PC-9 (cell line): ENCODE data around the gene KCNH4. TPM values are rescaled to one million over a fixed set of nuclear protein-coding genes. Genes with fewer than 3 reads are reported as not detected.
"Not testable (repeated sequence)": the region's sequence is repeated elsewhere in the genome, so short reads cannot be mapped to it uniquely, and the experiment has no call there.

Experiments used
- BruUV-seq: library from RNA; stranded (reverse); fragments of 400-500 nt; replicated peaks from 2 replicates; lab custom pipeline; 2021; lab: Mats Ljungman, UMichigan
- CTCF ChIA-PET: fragments of 300-600 bp; sonication (Branson Sonifier 250); formaldehyde crosslinking; loops from one replicate; lab custom pipeline; 2022; ENCODE audit warnings: antibody characterized with exemption; lab: Charles Lee
- POLR2A ChIA-PET: fragments of 300-600 bp; sonication (Branson Sonifier 250); formaldehyde crosslinking; loops from one replicate; lab custom pipeline; 2022; ENCODE audit warnings: antibody characterized with exemption; ENCODE audit not compliant: unreplicated experiment; lab: Charles Lee
- DNase-seq, 2 experiments: peaks; one replicate each; pipeline versions ENCODE4 v3.0.0 to v3.0.0-alpha.2; 2015 to 2022; ENCODE audit warnings: mixed read lengths in 1 of 2
- H2AFZ ChIP-seq: fragments of 200-600 bp; sonication (generic); 2 replicates; pipeline ENCODE4 v1.8.1; 2017; ENCODE audit warnings: antibody characterized with exemption
- H3F3A ChIP-seq: fragments of 200-600 bp; sonication (generic); 2 replicates; pipeline ENCODE4 v1.8.1; 2017; ENCODE audit warnings: antibody characterized with exemption, mild to moderate bottlenecking, low read depth; ENCODE audit not compliant: insufficient read depth
- H3K27ac ChIP-seq: fragments of 200-600 bp; sonication (generic); 2 replicates; pipeline ENCODE4 v1.6.1; 2016; ENCODE audit warnings: mixed run types
- H3K27me3 ChIP-seq: fragments of 200-600 bp; sonication (generic); 2 replicates; pipeline ENCODE4 v1.6.1; 2016; ENCODE audit warnings: low read depth, mixed run types; ENCODE audit not compliant: insufficient read depth
- H3K36me3 ChIP-seq: fragments of 200-600 bp; sonication (generic); 2 replicates; pipeline ENCODE4 v1.6.1; 2016; ENCODE audit warnings: low read depth, mixed run types
- H3K4me1 ChIP-seq: fragments of 200-600 bp; sonication (generic); replicated peaks from 2 replicates; pipeline ENCODE4 v1.6.1; 2016; ENCODE audit warnings: mixed run types; ENCODE audit not compliant: insufficient read depth
- H3K4me2 ChIP-seq: fragments of 200-600 bp; sonication (generic); 2 replicates; pipeline ENCODE4 v1.6.1; 2017; ENCODE audit warnings: mixed run types
- H3K4me3 ChIP-seq: fragments of 200-600 bp; sonication (generic); 2 replicates; pipeline ENCODE4 v1.6.1; 2016; ENCODE audit warnings: mixed run types
- H3K79me2 ChIP-seq: fragments of 200-600 bp; sonication (generic); 2 replicates; pipeline ENCODE4 v1.6.1; 2017; ENCODE audit warnings: low read depth, mixed run types
- H3K9me2 ChIP-seq: fragments of 200-600 bp; sonication (generic); 2 replicates; pipeline ENCODE4 v1.8.1; 2017; ENCODE audit warnings: mild to moderate bottlenecking; ENCODE audit not compliant: insufficient read depth
- H3K9me3 ChIP-seq: fragments of 200-600 bp; sonication (generic); 2 replicates; pipeline ENCODE4 v1.8.1; 2016; ENCODE audit warnings: low read depth; ENCODE audit not compliant: insufficient read depth
- H4K20me1 ChIP-seq: fragments of 200-600 bp; sonication (generic); 2 replicates; pipeline ENCODE4 v1.8.1; 2017; ENCODE audit not compliant: insufficient read depth
- CTCF ChIP-seq: fragments of 200-600 bp; sonication (generic); conservative IDR thresholded peaks from 2 replicates; pipeline ENCODE4 v1.6.1; 2017; ENCODE audit warnings: mixed run types, antibody characterized with exemption, mild to moderate bottlenecking, moderate library complexity
- EZH2 ChIP-seq: fragments of 200-600 bp; sonication (generic); IDR thresholded peaks from 2 replicates; pipeline ENCODE4 v1.8.0; 2017; ENCODE audit warnings: antibody characterized with exemption, low read depth
- intact Hi-C: fragments of 100-400 bp; cut with micrococcal nuclease; formaldehyde crosslinking; loops from one replicate; pipeline ENCODE4 v1.10.0; 2022; ENCODE audit not compliant: unreplicated experiment
- total RNA-seq: library from RNA; stranded (reverse); gene quantifications from 2 replicates; pipeline ENCODE4 v1.2.3, GENCODE V29; 2021

Gene KCNH4
- total RNA-seq, 1 experiment from 2014 or later, result not detected

- Histone ChIP-seq H3K27ac (no peak overlapping the region), H3K9me2 (no peaks in the 10 kb centered on the region), H3F3A (peaks cover 4% of the 10 kb centered on the region; the same call in 1 of the 2 replicates), H3K4me3 (no peak overlapping the region), H4K20me1 (no peaks in the 10 kb centered on the region), H3K4me2 (no peak overlapping the region), H3K4me1 (no peaks in the 10 kb centered on the region), H2AFZ (no peak overlapping the region), H3K27me3 (no peaks in the 10 kb centered on the region), H3K36me3 (no peaks in the 10 kb centered on the region), H3K79me2 (no peaks in the 10 kb centered on the region), H3K9me3 (no peaks in the 10 kb centered on the region)
- TF ChIP-seq CTCF, result no peak
- TF ChIP-seq EZH2, result no peak
- intact Hi-C loops, result no loop called here
- ChIA-PET POLR2A (interaction anchor here (0.6 kb wide), 1 partner anchor 188 kb away, joined by 4 read pairs; no protein-coding TSS in a partner anchor), CTCF (no interaction called here)
- no peak for DNase-seq
- no TSS peak for BruUV-seq
These were observed 33.2 kb upstream of the KCNH4 start for GRCh38 chr17:42214156-42214555.

DNA sequence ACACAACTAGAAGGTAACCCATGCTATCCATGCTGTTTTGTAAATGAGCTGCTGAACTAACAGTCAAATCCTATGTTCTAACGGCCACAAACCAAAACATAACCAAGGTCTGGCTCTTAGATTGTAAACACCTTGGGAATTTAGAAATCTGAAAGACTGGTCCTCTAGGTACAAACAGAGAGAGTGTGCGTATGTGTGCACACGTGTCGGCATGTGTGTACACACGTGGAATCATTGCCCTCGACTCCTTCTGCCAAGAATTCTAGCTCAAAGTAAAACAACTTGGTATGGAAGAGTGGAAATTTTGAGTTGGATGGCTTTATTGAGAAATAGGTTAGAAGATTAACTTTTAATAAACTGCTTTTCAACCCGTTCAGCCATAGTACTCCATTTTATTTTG lies 31.4 kb upstream of the KCNH4 start:
- H3K4me1 ChIP-seq, result no peaks in the 10 kb centered on the region
- H3K9me3 ChIP-seq, result no peaks in the 10 kb centered on the region
- TF ChIP-seq CTCF (no peak), EZH2 (no peak)
- no peaks in the 10 kb centered on the region for H3K9me2 ChIP-seq
- H3K27ac ChIP-seq, result no peak overlapping the region
- ChIA-PET POLR2A (interaction anchor here (0.7 kb wide), 1 partner anchor 211 kb away, joined by 3 read pairs; the partner anchor contains the start of gene CAVIN1), CTCF (no interaction called here)
- H3K27me3 ChIP-seq, result no peaks in the 10 kb centered on the region
- DNase-seq, result no peak
- H3K79me2 ChIP-seq, result no peaks in the 10 kb centered on the region
- no peaks in the 10 kb centered on the region for H3K36me3 ChIP-seq
- no peaks in the 10 kb centered on the region for H4K20me1 ChIP-seq
- H2AFZ ChIP-seq, result no peak overlapping the region
- intact Hi-C loops, result no loop called here
- no peak overlapping the region for H3K4me2 ChIP-seq
- no peak overlapping the region for H3K4me3 ChIP-seq
- peaks cover 4% of the 10 kb centered on the region; the same call in 1 of the 2 replicates for H3F3A ChIP-seq
- BruUV-seq, result no TSS peak

GRCh38 chr17:42211921-42212341 lies 31.0 kb upstream of the KCNH4 start:
- H3K27ac ChIP-seq, H3K9me3 ChIP-seq, H3K36me3 ChIP-seq, H2AFZ ChIP-seq, CTCF ChIA-PET, H4K20me1 ChIP-seq, H3K4me1 ChIP-seq, DNase-seq, intact Hi-C loops, H3K79me2 ChIP-seq, BruUV-seq, H3K4me2 ChIP-seq, H3F3A ChIP-seq, H3K4me3 ChIP-seq, H3K27me3 ChIP-seq, H3K9me2 ChIP-seq: not testable (repeated sequence)
- POLR2A ChIA-PET, result interaction anchor here (0.7 kb wide), 1 partner anchor 211 kb away, joined by 3 read pairs; the partner anchor contains the start of gene CAVIN1

DNA sequence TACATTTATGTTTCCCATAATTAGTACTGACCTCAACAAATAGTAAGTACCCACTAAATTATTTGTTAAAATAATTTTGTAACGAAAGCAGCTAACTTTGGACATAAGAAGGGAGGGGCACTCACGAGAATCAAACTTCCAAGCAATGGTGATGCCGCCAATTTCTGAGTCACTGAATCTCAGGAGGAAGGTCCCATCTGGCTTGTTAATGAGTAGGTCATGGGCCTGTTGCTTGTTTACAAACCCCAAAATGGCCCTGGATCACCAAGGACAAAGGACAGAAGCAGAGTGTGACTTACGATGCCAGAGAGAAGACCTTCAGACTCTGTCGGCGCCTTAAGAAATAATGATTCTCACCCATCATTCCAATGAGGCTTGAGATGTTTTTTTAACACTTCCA lies 29.1 kb upstream of the KCNH4 start:
- Histone ChIP-seq H3K9me2 (no peaks in the 10 kb centered on the region), H3K36me3 (0 out of 2 replicates have a peak, but pooled peaks cover 4% of the 10 kb centered on the region), H3K9me3 (no peaks in the 10 kb centered on the region)

More for the DNA sequence above, 29.1 kb upstream of the KCNH4 start:
- peaks cover 4% of the 10 kb centered on the region; the same call in 1 of the 2 replicates for H3F3A ChIP-seq
- no TSS peak for BruUV-seq
- H2AFZ ChIP-seq, result no peak overlapping the region
- no peak overlapping the region for H3K4me3 ChIP-seq
- no peaks in the 10 kb centered on the region for H3K27me3 ChIP-seq
- TF ChIP-seq EZH2 (no peak), CTCF (no peak)
- no peak for DNase-seq
- intact Hi-C loops, result no loop called here
- H3K4me1 ChIP-seq, result peaks cover 7% of the 10 kb centered on the region
- H4K20me1 ChIP-seq, result no peaks in the 10 kb centered on the region
- ChIA-PET CTCF (no interaction called here), POLR2A (no interaction called here)
- H3K27ac ChIP-seq, result no peak overlapping the region
- H3K4me2 ChIP-seq, result no peak overlapping the region
- no peaks in the 10 kb centered on the region for H3K79me2 ChIP-seq
